HEK293 (cell line): Measurements from ENCODE around the gene MCAM.

Experiments used
- CTCF ChIA-PET: fragments of 350-600 bp; formaldehyde crosslinking; extraction: SDS; loops from one replicate; lab custom pipeline; 2021; ENCODE audit warnings: antibody characterized with exemption; lab: Yijun Ruan, JAX
- POLR2A ChIA-PET: fragments of 300-600 bp; formaldehyde crosslinking; extraction: SDS; loops from one replicate; lab custom pipeline; 2020; ENCODE audit warnings: antibody characterized with exemption, inconsistent platforms; lab: Yijun Ruan, JAX
- H3K27ac ChIP-seq: fragments of 200-500 bp; sonication (Bioruptor generic); 2 replicates; pipeline ENCODE4 v1.5.1; 2014; ENCODE audit warnings: low read depth, low read length, control low read depth, inconsistent platforms; ENCODE audit errors: extremely low read depth
- H3K36me3 ChIP-seq, 2 experiments: fragments of 200-500 bp in 1 of 2; sonication (Bioruptor generic) in 1 of 2; 1 replicate in 1 of 2; 2 replicates in 1 of 2; pipeline ENCODE4 v1.5.1; 2014 to 2017; ENCODE audit warnings: inconsistent platforms in 2 of 2, low read length in 2 of 2; ENCODE audit not compliant: control insufficient read depth in 2 of 2, insufficient read depth in 1 of 2
- H3K4me1 ChIP-seq: fragments of 200-500 bp; sonication (Bioruptor generic); 2 replicates; pipeline ENCODE4 v1.5.1; 2014; ENCODE audit warnings: mild to moderate bottlenecking, low read length, inconsistent platforms; ENCODE audit not compliant: control insufficient read depth, insufficient read depth
- H3K4me3 ChIP-seq: 2 replicates; pipeline ENCODE4 v1.5.1; 2011; ENCODE audit warnings: low read depth, mild to moderate bottlenecking, control low read depth, low read length, moderate library complexity
- H3K9me3 ChIP-seq: fragments of 200-500 bp; sonication (Bioruptor generic); 2 replicates; pipeline ENCODE4 v1.5.1; 2014; ENCODE audit warnings: low read depth, low read length, inconsistent platforms; ENCODE audit not compliant: control insufficient read depth, insufficient read depth
- OSR2 ChIP-seq: fragments of 450-650 bp; formaldehyde crosslinking; IDR thresholded peaks from 2 replicates; pipeline ENCODE4 v1.5.1; 2016; ENCODE audit warnings: missing biosample characterization, missing genetic modification characterization
- PATZ1 ChIP-seq: fragments of 450-650 bp; formaldehyde crosslinking; IDR thresholded peaks from 2 replicates; pipeline ENCODE4 v1.5.1; 2016; ENCODE audit warnings: missing biosample characterization, missing genetic modification characterization
- SALL2 ChIP-seq: fragments of 450-650 bp; formaldehyde crosslinking; IDR thresholded peaks from 2 replicates; pipeline ENCODE4 v1.5.0; 2017; ENCODE audit warnings: missing biosample characterization, mild to moderate bottlenecking, missing genetic modification characterization, borderline replicate concordance
- SCRT2 ChIP-seq: fragments of 450-650 bp; formaldehyde crosslinking; IDR thresholded peaks from 2 replicates; pipeline ENCODE4 v1.5.1; 2016; ENCODE audit warnings: missing biosample characterization, missing genetic modification characterization
- SP7 ChIP-seq: fragments of 450-650 bp; formaldehyde crosslinking; IDR thresholded peaks from 2 replicates; pipeline ENCODE4 v1.5.1; 2016; ENCODE audit warnings: missing biosample characterization, missing genetic modification characterization
- ZBTB11 ChIP-seq: fragments of 450-650 bp; formaldehyde crosslinking; conservative IDR thresholded peaks from 2 replicates; pipeline ENCODE4 v1.5.1; 2016; ENCODE audit warnings: low read depth, missing biosample characterization, missing genetic modification characterization
- ZBTB48 ChIP-seq: fragments of 450-650 bp; formaldehyde crosslinking; IDR thresholded peaks from 2 replicates; pipeline ENCODE4 v1.5.1; 2016; ENCODE audit warnings: missing biosample characterization, missing genetic modification characterization
- ZFHX2 ChIP-seq: fragments of 450-650 bp; formaldehyde crosslinking; conservative IDR thresholded peaks from 2 replicates; pipeline ENCODE4 v1.5.1; 2016; ENCODE audit warnings: missing biosample characterization, missing genetic modification characterization
- ZNF112 ChIP-seq: fragments of 450-650 bp; formaldehyde crosslinking; IDR thresholded peaks from 2 replicates; pipeline ENCODE4 v1.5.0; 2017; ENCODE audit warnings: missing biosample characterization, missing genetic modification characterization
- ZNF121 ChIP-seq: fragments of 450-650 bp; formaldehyde crosslinking; IDR thresholded peaks from 2 replicates; pipeline ENCODE4 v1.5.1; 2016; ENCODE audit warnings: missing biosample characterization, missing genetic modification characterization
- ZNF174 ChIP-seq: fragments of 450-650 bp; formaldehyde crosslinking; IDR thresholded peaks from 2 replicates; pipeline ENCODE4 v1.5.0; 2017; ENCODE audit warnings: missing biosample characterization, mild to moderate bottlenecking, missing genetic modification characterization
- ZNF184 ChIP-seq: fragments of 450-650 bp; IDR thresholded peaks from 2 replicates; pipeline ENCODE4 v1.5.1; 2018; ENCODE audit warnings: missing biosample characterization, mild to moderate bottlenecking, missing genetic modification characterization
- ZNF274 ChIP-seq, 2 experiments: fragments of 200-500 bp in 1 of 2; fragments of 450-650 bp in 1 of 2; sonication (Bioruptor generic) in 1 of 2; formaldehyde crosslinking in 1 of 2; IDR thresholded peaks; 2 replicates each; pipeline versions ENCODE4 v1.5.1 to v1.6.1; 2014 to 2016; ENCODE audit warnings: borderline replicate concordance in 1 of 2, inconsistent platforms in 1 of 2, low read length in 1 of 2, missing biosample characterization in 1 of 2, missing genetic modification characterization in 1 of 2
- ZNF324 ChIP-seq: fragments of 450-650 bp; formaldehyde crosslinking; IDR thresholded peaks from 2 replicates; pipeline ENCODE4 v1.5.1; 2016; ENCODE audit warnings: missing biosample characterization, missing genetic modification characterization
- ZNF335 ChIP-seq: fragments of 450-650 bp; formaldehyde crosslinking; conservative IDR thresholded peaks from 2 replicates; pipeline ENCODE4 v1.5.1; 2016; ENCODE audit warnings: missing biosample characterization, missing genetic modification characterization
- ZNF341 ChIP-seq: fragments of 450-650 bp; formaldehyde crosslinking; IDR thresholded peaks from 2 replicates; pipeline ENCODE4; 2016; ENCODE audit warnings: low read depth, missing biosample characterization, missing genetic modification characterization
- ZNF394 ChIP-seq: fragments of 450-650 bp; formaldehyde crosslinking; IDR thresholded peaks from 2 replicates; pipeline ENCODE4 v1.5.1; 2016; ENCODE audit warnings: missing biosample characterization, missing genetic modification characterization, mild to moderate bottlenecking, moderate library complexity, borderline replicate concordance
- ZNF521 ChIP-seq: fragments of 450-650 bp; formaldehyde crosslinking; IDR thresholded peaks from 2 replicates; pipeline ENCODE4 v1.5.1; 2017; ENCODE audit warnings: missing biosample characterization, mild to moderate bottlenecking, missing genetic modification characterization
- ZNF626 ChIP-seq: fragments of 450-650 bp; sonication (Bioruptor Pico); formaldehyde crosslinking; IDR thresholded peaks from 2 replicates; pipeline ENCODE4 v1.5.1; 2018; ENCODE audit warnings: missing biosample characterization, missing genetic modification characterization, inconsistent platforms
- ZNF629 ChIP-seq: fragments of 450-650 bp; formaldehyde crosslinking; IDR thresholded peaks from 2 replicates; pipeline ENCODE4 v1.5.1; 2017; ENCODE audit warnings: missing biosample characterization, missing genetic modification characterization
- ZNF654 ChIP-seq: fragments of 450-650 bp; formaldehyde crosslinking; IDR thresholded peaks from 2 replicates; pipeline ENCODE4 v1.5.1; 2016; ENCODE audit warnings: low read depth, missing biosample characterization, missing genetic modification characterization
- ZNF701 ChIP-seq: fragments of 450-650 bp; formaldehyde crosslinking; IDR thresholded peaks from 2 replicates; pipeline ENCODE4 v1.5.1; 2016; ENCODE audit warnings: missing biosample characterization, missing genetic modification characterization
- ZNF785 ChIP-seq: fragments of 450-650 bp; formaldehyde crosslinking; IDR thresholded peaks from 2 replicates; pipeline ENCODE4 v1.5.1; 2016; ENCODE audit warnings: missing biosample characterization, missing genetic modification characterization

MCAM gene

DNA sequence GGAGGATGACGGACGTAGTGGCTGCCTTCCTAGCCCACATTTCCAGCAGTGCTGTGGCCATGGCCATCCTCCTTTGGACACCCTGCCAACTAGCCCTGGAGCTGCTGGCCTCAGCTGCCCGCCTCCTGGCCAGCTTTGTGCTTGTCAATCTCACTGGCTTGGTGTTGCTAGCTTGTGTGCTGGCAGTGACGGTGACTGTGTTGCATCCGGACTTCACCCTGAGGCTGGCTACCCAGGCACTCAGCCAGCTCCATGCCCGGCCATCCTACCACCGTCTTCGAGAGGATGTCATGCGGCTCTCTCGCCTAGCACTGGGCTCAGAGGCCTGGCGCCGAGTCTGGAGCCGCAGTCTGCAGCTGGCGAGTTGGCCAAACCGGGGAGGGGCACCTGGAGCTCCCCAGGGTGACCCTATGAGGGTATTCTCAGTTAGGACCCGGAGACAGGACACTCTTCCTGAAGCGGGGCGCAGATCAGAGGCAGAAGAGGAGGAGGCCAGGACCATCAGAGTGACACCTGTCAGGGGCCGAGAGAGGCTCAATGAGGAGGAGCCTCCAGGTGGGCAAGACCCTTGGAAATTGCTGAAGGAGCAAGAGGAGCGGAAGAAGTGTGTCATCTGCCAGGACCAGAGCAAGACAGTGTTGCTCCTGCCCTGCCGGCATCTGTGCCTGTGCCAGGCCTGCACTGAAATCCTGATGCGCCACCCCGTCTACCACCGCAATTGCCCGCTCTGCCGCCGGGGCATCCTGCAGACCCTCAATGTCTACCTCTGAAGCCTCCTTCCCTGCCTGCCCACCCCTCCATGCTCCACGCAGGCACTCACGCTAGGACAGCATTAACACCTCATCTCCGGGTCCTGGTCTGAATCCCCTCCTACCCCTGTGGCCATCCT lies 19.0 kb upstream of the MCAM start (continued):
- TF ChIP-seq ZBTB11 (tag by site-specific recombination) = no peak
- no peak for TF ChIP-seq ZNF521 (tag by site-specific recombination)
- TF ChIP-seq SALL2 (tag by site-specific recombination) = no peak
- TF ChIP-seq ZNF341 (tag by site-specific recombination) = no peak
- TF ChIP-seq ZNF274 (IDR thresholded peaks at IDR 0.05; ENCODE audit: low read length) = no peak
- TF ChIP-seq ZNF274 (tag by site-specific recombination; IDR thresholded peaks at IDR 0.05; ENCODE audit: borderline replicate concordance) = no peak
- no peak for TF ChIP-seq SP7 (tag by site-specific recombination)

- ChIA-PET CTCF (interaction anchor here (0.6 to 7.2 kb wide), 5 partner anchors 13 to 388 kb away, joined by 3 to 160 read pairs (median 5); partner anchors contain the start of gene USP2), POLR2A (interaction anchor here (0.5 to 1.6 kb wide), 5 partner anchors 12 to 129 kb away, joined by 4 to 14 read pairs (median 5); partner anchors contain the start of gene CBL)
- Histone ChIP-seq H3K27ac (peak overlapping the region; percentile 18; the same call in 1 of the 2 replicates), H3K9me3 (no peaks in the 10 kb centered on the region), H3K4me3 (peak overlapping the region; percentile 90), H3K4me1 (no peaks in the 10 kb centered on the region; the same call in 1 of the 2 replicates), H3K36me3 (peaks cover 0 to 19% of the 10 kb centered on the region in 2 experiments; a peak in 1 of 3 replicates)
- TF ChIP-seq ZNF785 = no peak
- TF ChIP-seq SCRT2 (tag by site-specific recombination) = no peak
- TF ChIP-seq ZBTB48 (tag by site-specific recombination) = no peak
- no peak for TF ChIP-seq ZNF626 (tag by site-specific recombination)
- TF ChIP-seq ZFHX2 = no peak
- no peak for TF ChIP-seq ZNF324
- TF ChIP-seq ZNF184 (tag by site-specific recombination) = no peak
- no peak for TF ChIP-seq OSR2 (tag by site-specific recombination)
These were observed 18.2 kb upstream of the MCAM start for GRCh38 chr11:119335091-119335654.

DNA sequence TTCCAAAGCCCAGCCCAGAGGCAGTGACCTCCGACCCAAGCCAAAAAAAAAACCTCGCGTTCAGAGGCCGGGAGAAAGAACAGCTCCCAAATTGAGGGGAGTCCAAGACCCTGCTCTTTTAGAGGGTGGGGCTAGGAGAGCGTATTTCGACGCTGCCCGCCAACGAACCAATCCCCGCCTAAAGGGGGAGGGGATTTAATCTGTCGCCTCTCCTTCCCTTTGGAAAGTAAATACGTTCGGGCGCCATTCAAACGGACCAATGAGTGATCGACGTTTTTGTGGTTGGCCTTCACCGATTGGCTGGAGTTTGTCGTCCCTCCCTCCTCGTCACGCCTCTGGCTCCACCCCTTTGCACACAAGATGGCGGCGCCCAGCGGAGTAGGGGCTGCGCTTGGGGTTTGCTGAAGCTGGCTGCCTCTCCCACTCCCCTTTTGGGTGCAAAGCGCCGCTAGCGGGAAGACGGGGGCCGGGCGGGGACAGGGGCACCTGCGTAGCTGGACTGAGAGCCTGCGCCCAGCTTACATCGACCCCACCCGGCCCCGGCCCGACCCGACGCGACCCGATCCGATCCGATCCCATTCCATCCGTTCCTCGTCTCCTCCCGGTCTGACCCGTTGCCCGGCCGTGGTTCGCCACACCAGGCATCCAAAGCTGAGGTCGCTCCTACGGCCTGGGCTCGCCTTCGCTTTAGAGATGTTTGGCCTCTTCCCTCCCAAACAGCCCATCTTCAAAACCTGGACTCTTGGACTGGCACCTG lies 17.4 kb upstream of the MCAM start, which contains the start of gene RNF26:
TSS of gene RNF26 (plus strand) at position 354 of the 757 bp plus-strand sequence. CDS start 596 bp downstream, outside the sequence.
- ChIA-PET CTCF (interaction anchor here (0.6 to 7.2 kb wide), 4 partner anchors 9 to 45 kb away, joined by 3 to 160 read pairs (median 30); partner anchors contain the start of gene USP2), POLR2A (interaction anchor here (0.6 to 1.6 kb wide), 9 partner anchors 11 to 951 kb away, joined by 3 to 14 read pairs (median 5); partner anchors contain the start of genes CBL, DPAGT1 and MCAM)
- Histone ChIP-seq H3K4me3 (peak within 1 kb of the TSS; percentile 90), H3K27ac (peak within 1 kb of the TSS; percentile 18; the same call in 1 of the 2 replicates), H3K4me1 (no peaks in the 10 kb centered on the region), H3K9me3 (no peaks in the 10 kb centered on the region), H3K36me3 (peaks cover 0 to 19% of the 10 kb centered on the region in 2 experiments; a peak in 1 of 3 replicates)
- TF ChIP-seq ZNF112 (tag by site-specific recombination) (no peak), ZNF394 (tag by site-specific recombination) (no peak), ZNF629 (tag by site-specific recombination) (peak; percentile 46; the same call in 1 of the 2 replicates), ZNF701 (no peak), ZNF654 (tag by site-specific recombination) (no peak), PATZ1 (peak; percentile 48; the same call in 1 of the 2 replicates), ZNF335 (peak; percentile 51; the same call in 1 of the 2 replicates), ZNF174 (tag by site-specific recombination) (no peak), ZNF121 (tag by site-specific recombination) (no peak)
